K562 (cell line): Measurements from ENCODE around the gene COL26A1. TPM values are rescaled to one million over a fixed set of nuclear protein-coding genes. Genes with fewer than 3 reads are reported as not detected.

Source experiments
- CTCF ChIP-seq, 3 experiments: IDR thresholded peaks in 2 of 3; conservative IDR thresholded peaks in 1 of 3; 2 replicates each; pipeline ENCODE4 v1.5.1; 2011 to 2012; ENCODE audit warnings: low read length in 3 of 3, mild to moderate bottlenecking in 3 of 3, control low read depth in 2 of 3, improper control_type of control experiment in 1 of 3, inconsistent platforms in 1 of 3, low read depth in 1 of 3, mixed read lengths in 1 of 3, moderate library complexity in 1 of 3; ENCODE audit not compliant: insufficient read depth in 2 of 3
- HMG20A ChIP-seq: fragments of 450-650 bp; formaldehyde crosslinking; conservative IDR thresholded peaks from 2 replicates; pipeline ENCODE4 v1.4.0; 2020; ENCODE audit warnings: mild to moderate bottlenecking, mixed read lengths
- MEIS2 ChIP-seq: fragments of 450-650 bp; IDR thresholded peaks from 2 replicates; pipeline ENCODE4 v1.6.1; 2014; ENCODE audit warnings: mild to moderate bottlenecking; ENCODE audit not compliant: partially characterized antibody
- MLX ChIP-seq, 2 experiments: fragments of 450-650 bp in 1 of 2; sonication (generic) in 1 of 2; formaldehyde crosslinking; conservative IDR thresholded peaks; 2 replicates each; pipeline versions ENCODE4 v1.4.0 to v1.8.1; 2020 to 2022; ENCODE audit warnings: mild to moderate bottlenecking in 1 of 2, missing genetic modification reagents in 1 of 2
- RAD21 ChIP-seq, 2 experiments: fragments of 250-450 bp in 1 of 2; fragments of 450-650 bp in 1 of 2; sonication (Bioruptor Pico) in 1 of 2; formaldehyde crosslinking in 1 of 2; IDR thresholded peaks in 1 of 2; conservative IDR thresholded peaks in 1 of 2; 2 replicates each; pipeline versions ENCODE4 v1.4.0 to v1.8.0; 2020 to 2022; ENCODE audit warnings: mild to moderate bottlenecking in 2 of 2, moderate library complexity in 1 of 2
- RB1 ChIP-seq: fragments of 450-650 bp; IDR thresholded peaks from 2 replicates; pipeline ENCODE4 v1.6.1; 2017; ENCODE audit warnings: low read depth, mild to moderate bottlenecking
- RBM14 ChIP-seq: fragments of 200-400 bp; formaldehyde crosslinking; IDR thresholded peaks from 2 replicates; pipeline ENCODE4 v1.6.1; 2018; ENCODE audit warnings: low read depth, mild to moderate bottlenecking, low read length, moderate library complexity, borderline replicate concordance; ENCODE audit not compliant: insufficient read depth
- SMAD2 ChIP-seq: fragments of 150-350 bp; IDR thresholded peaks from 2 replicates; pipeline ENCODE4 v1.6.1; 2014; ENCODE audit warnings: low read depth, mild to moderate bottlenecking, low read length
- ZBTB33 ChIP-seq: sonication (generic); formaldehyde crosslinking; IDR thresholded peaks from 2 replicates; pipeline ENCODE4 v1.8.1; 2023; ENCODE audit warnings: mild to moderate bottlenecking, missing genetic modification reagents
- ZFP36 ChIP-seq: fragments of 150-350 bp; IDR thresholded peaks from 2 replicates; pipeline ENCODE4 v1.6.1; 2018; ENCODE audit warnings: low read length, low read depth; ENCODE audit not compliant: partially characterized antibody
- ZNF253 ChIP-seq: fragments of 250-450 bp; sonication (Bioruptor Pico); conservative IDR thresholded peaks from 2 replicates; pipeline ENCODE4 v1.6.1; 2021; ENCODE audit warnings: mild to moderate bottlenecking
- ZNF3 ChIP-seq: fragments of 250-450 bp; sonication (Bioruptor Pico); IDR thresholded peaks from 2 replicates; pipeline ENCODE4 v1.5.0; 2021; ENCODE audit warnings: mild to moderate bottlenecking, moderate library complexity
- ZNF324 ChIP-seq: fragments of 250-450 bp; sonication (Bioruptor Pico); IDR thresholded peaks from 2 replicates; pipeline ENCODE4 v1.4.0; 2020; ENCODE audit warnings: mild to moderate bottlenecking
- ZNF384 ChIP-seq: IDR thresholded peaks from 2 replicates; pipeline ENCODE4 v1.6.1; 2012; ENCODE audit warnings: low read depth, low read length, improper control_type of control experiment
- ZNF740 ChIP-seq, 3 experiments: fragments of 200-800 bp in 1 of 3; sonication (Bioruptor generic) in 1 of 3; sonication (generic) in 1 of 3; formaldehyde crosslinking in 1 of 3; IDR thresholded peaks; 2 replicates each; pipeline versions ENCODE4 v1.6.1 to v1.8.0; 2016 to 2022; ENCODE audit warnings: mild to moderate bottlenecking in 2 of 3, missing compliant biosample characterization in 2 of 3, missing genetic modification characterization in 2 of 3, missing genetic modification reagents in 1 of 3
- polyA plus RNA-seq, 8 experiments: library from polyadenylated mRNA; depleted of rRNA in 4 of 8; stranded (reverse) in 5 of 8; unstranded in 3 of 8; fragments of >200 nt; fragmentation: Nextera tagmentation in 2 of 8; fragmentation: Illumina TruSeq in 1 of 8; extraction: Ambion mirVana in 2 of 8; extraction: Trizol in 1 of 8; gene quantifications; 2 replicates each; pipeline versions ENCODE4 v1.2.1 to v1.2.3, GENCODE V29; 2011 to 2014; ENCODE audit warnings: inconsistent platforms in 1 of 8, missing spikeins in 1 of 8
- total RNA-seq, 7 experiments: library from RNA; depleted of rRNA in 6 of 7; stranded (reverse); fragments of >200 nt in 6 of 7; fragmentation: Illumina TruSeq in 2 of 7; extraction: Trizol in 2 of 7; gene quantifications; 2 replicates each; pipeline versions ENCODE4 v1.2.1 to v1.2.3, GENCODE V29; 2011 to 2021; ENCODE audit warnings: low replicate concordance in 1 of 7

Gene COL26A1
- total and polyA plus RNA-seq, 9 of the 15 experiments (the other 6 are each of a cell fraction or from before 2014, with no cell fraction given): 0.04 to 0.39 (median 0.07) TPM; not detected in 5

- TF ChIP-seq ZNF384 (peak; percentile 30; the same call in 1 of the 2 replicates), MLX (CRISPR knock-in tag; conservative IDR thresholded peaks at IDR 0.05) (0 out of 4 replicates have a peak, but pooled peaks of 1 of the 2 experiments have one; percentile 58), RAD21 (CRISPR knock-in tag; conservative IDR thresholded peaks at IDR 0.05 in 1 of 2, IDR thresholded peaks at IDR 0.05 in 1 of 2) (peak; percentile 89 to 93), RBM14 (no peak), RB1 (peak; percentile 21; the same call in 1 of the 2 replicates), ZBTB33 (CRISPR knock-in tag) (no peak), CTCF (IDR thresholded peaks at IDR 0.05 in 2 of 3, conservative IDR thresholded peaks at IDR 0.05 in 1 of 3; ENCODE audit: insufficient read depth in 2 of 3, low read depth in 1 of 3, low read length in 3 of 3) (peak; percentile 88 to 93 (median 91)), HMG20A (CRISPR knock-in tag) (no peak), ZFP36 (no peak), ZNF253 (no peak), ZNF740 (CRISPR knock-in tag; IDR thresholded peaks at IDR 0.05) (no peak), ZNF740 (tag; IDR thresholded peaks at IDR 0.05) (no peak), ZNF3 (no peak), ZNF324 (CRISPR knock-in tag) (no peak), MEIS2 (no peak), SMAD2 (no peak)
Observed at GRCh38 chr7:101542527-101543241, 180.0 kb downstream of the COL26A1 start (continued).
